ENCODE measurements around the gene SLC25A42.
A peak's percentile ranks its signal among the peaks of the same experiment; 100 is the strongest.

SLC25A42 gene

GRCh38 chr19:19138109-19138981 lies 74.6 kb downstream of the SLC25A42 start, which contains the start of gene TMEM161A:
Gene TMEM161A, minus strand, starts transcription at chr19:19138478. Its CDS starts 50 bp downstream, at chr19:19138428.
- peak within 1 kb of the TSS; percentile 80 for H3K4me3 ChIP-seq (ENCODE audit: low read depth, low read length)

DNA sequence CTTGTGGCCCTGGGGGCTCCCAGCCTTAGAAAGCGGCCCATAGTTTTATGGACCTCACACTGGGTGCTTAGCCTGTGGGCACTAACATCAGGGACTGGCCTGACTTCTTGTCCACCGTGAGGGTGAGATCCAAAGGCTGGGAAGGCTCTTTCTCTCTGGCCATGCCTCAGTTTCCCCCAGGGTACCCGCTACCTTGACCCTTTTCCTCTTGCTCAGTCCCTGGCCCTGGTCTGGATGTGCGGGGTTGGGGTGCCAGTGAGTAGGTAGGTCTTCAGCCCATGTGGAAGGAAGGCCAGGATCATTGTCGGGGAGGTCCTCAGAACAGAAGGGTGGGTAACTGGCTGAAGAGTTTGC lies 76.1 kb downstream of the SLC25A42 start:
- TF ChIP-seq, protein P1, sequence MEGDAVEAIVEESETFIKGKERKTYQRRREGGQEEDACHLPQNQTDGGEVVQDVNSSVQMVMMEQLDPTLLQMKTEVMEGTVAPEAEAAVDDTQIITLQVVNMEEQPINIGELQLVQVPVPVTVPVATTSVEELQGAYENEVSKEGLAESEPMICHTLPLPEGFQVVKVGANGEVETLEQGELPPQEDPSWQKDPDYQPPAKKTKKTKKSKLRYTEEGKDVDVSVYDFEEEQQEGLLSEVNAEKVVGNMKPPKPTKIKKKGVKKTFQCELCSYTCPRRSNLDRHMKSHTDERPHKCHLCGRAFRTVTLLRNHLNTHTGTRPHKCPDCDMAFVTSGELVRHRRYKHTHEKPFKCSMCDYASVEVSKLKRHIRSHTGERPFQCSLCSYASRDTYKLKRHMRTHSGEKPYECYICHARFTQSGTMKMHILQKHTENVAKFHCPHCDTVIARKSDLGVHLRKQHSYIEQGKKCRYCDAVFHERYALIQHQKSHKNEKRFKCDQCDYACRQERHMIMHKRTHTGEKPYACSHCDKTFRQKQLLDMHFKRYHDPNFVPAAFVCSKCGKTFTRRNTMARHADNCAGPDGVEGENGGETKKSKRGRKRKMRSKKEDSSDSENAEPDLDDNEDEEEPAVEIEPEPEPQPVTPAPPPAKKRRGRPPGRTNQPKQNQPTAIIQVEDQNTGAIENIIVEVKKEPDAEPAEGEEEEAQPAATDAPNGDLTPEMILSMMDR (IDR thresholded peaks at IDR 0.05; ENCODE audit: low read depth, low read length), result no peak
- TF ChIP-seq MYC (IDR thresholded peaks at IDR 0.05; ENCODE audit: low read depth, low read length) (no peak), POLR2A (IDR thresholded peaks at IDR 0.05; ENCODE audit: extremely low read depth, insufficient read length) (no peak)
- TF ChIP-seq, protein P2, sequence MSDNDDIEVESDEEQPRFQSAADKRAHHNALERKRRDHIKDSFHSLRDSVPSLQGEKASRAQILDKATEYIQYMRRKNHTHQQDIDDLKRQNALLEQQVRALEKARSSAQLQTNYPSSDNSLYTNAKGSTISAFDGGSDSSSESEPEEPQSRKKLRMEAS (IDR thresholded peaks at IDR 0.05; ENCODE audit: low read depth, low read length), result no peak
- DNase-seq (ENCODE audit: low read depth), result no peak
- H3K4me3 ChIP-seq (ENCODE audit: low read depth, low read length), result no peak overlapping the region

More at GRCh38 chr19:19138109-19138981, 74.6 kb downstream of the SLC25A42 start, which contains the start of gene TMEM161A:
- DNase-seq (ENCODE audit: low read depth), result peak; percentile 98
- TF ChIP-seq, protein P2 (IDR thresholded peaks at IDR 0.05; ENCODE audit: low read depth, low read length), result peak; percentile 87
- peak; percentile 83 for TF ChIP-seq POLR2A (IDR thresholded peaks at IDR 0.05; ENCODE audit: extremely low read depth, insufficient read length)
- TF ChIP-seq, protein P1 (IDR thresholded peaks at IDR 0.05; ENCODE audit: low read depth, low read length), result no peak
- peak; percentile 71; the same call in 1 of the 2 replicates for TF ChIP-seq MYC (IDR thresholded peaks at IDR 0.05; ENCODE audit: low read depth, low read length)

GRCh38 chr19:19140476-19140875 lies 76.7 kb downstream of the SLC25A42 start:
- no peak for DNase-seq (ENCODE audit: low read depth)
- TF ChIP-seq POLR2A (IDR thresholded peaks at IDR 0.05; ENCODE audit: extremely low read depth, insufficient read length) (no peak), MYC (IDR thresholded peaks at IDR 0.05; ENCODE audit: low read depth, low read length) (no peak)
- TF ChIP-seq, protein P1 (IDR thresholded peaks at IDR 0.05; ENCODE audit: low read depth, low read length), result no peak
- TF ChIP-seq, protein P2 (IDR thresholded peaks at IDR 0.05; ENCODE audit: low read depth, low read length), result no peak
- no peak overlapping the region for H3K4me3 ChIP-seq (ENCODE audit: low read depth, low read length)

- no peak for DNase-seq (ENCODE audit: low read depth)
- H3K4me3 ChIP-seq (ENCODE audit: low read depth, low read length), result no peak overlapping the region
- no peak for TF ChIP-seq MYC (IDR thresholded peaks at IDR 0.05; ENCODE audit: low read depth, low read length)
- TF ChIP-seq, protein P2 (IDR thresholded peaks at IDR 0.05; ENCODE audit: low read depth, low read length), result no peak
- no peak for TF ChIP-seq POLR2A (IDR thresholded peaks at IDR 0.05; ENCODE audit: extremely low read depth, insufficient read length)
- TF ChIP-seq, protein P1 (IDR thresholded peaks at IDR 0.05; ENCODE audit: low read depth, low read length), result no peak
Measured at GRCh38 chr19:19142347-19142746, 78.6 kb downstream of the SLC25A42 start.

DNA sequence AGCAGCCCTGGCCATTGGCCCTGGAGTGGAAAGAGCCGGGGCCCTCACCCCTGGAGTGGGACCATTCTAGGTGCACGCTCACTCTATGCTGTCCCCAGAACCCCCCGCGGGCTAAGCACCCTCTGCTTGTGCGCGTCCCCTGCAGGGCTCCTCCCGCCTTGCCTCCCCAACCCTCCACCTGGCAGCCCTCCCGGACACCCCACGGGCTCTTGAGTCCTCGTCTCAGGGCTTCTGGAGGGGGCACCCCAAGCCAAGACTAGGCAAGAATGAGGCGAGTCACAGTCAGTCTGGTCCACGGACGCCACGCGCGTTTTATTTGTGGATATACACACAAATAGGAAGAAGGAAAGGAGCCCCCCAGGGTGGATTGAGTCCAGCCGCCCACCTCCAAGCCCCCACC lies 81.5 kb downstream of the SLC25A42 start:
- H3K4me3 ChIP-seq (ENCODE audit: low read depth, low read length), result no peak overlapping the region
- TF ChIP-seq POLR2A (IDR thresholded peaks at IDR 0.05; ENCODE audit: extremely low read depth, insufficient read length) (no peak), MYC (IDR thresholded peaks at IDR 0.05; ENCODE audit: low read depth, low read length) (no peak)
- TF ChIP-seq, protein P1 (IDR thresholded peaks at IDR 0.05; ENCODE audit: low read depth, low read length), result no peak
- TF ChIP-seq, protein P2 (IDR thresholded peaks at IDR 0.05; ENCODE audit: low read depth, low read length), result no peak
- no peak for DNase-seq (ENCODE audit: low read depth)

All from NB4 (cell line).